ENCODE data around the gene WDR75. TPM values are rescaled to one million over a fixed set of nuclear protein-coding genes. Genes with fewer than 3 reads are reported as not detected.

WDR75 gene
- total and polyA plus RNA-seq, 2 of the 13 experiments (the other 11 are each of a cell fraction or from before 2014, with no cell fraction given) = 63.0 to 74.1 TPM

- TF ChIP-seq SALL1 (CRISPR knock-in tag; IDR thresholded peaks at IDR 0.05) = peak; percentile 53; the same call in 1 of the 2 replicates
- no peak for TF ChIP-seq PLRG1 (conservative IDR thresholded peaks at IDR 0.05)
- peak; percentile 93 for TF ChIP-seq ASH2L (IDR thresholded peaks at IDR 0.05; ENCODE audit: insufficient read length, low read depth, low read length)
- TF ChIP-seq PAX8 (CRISPR knock-in tag; IDR thresholded peaks at IDR 0.05; ENCODE audit: borderline replicate concordance) = no peak
- TF ChIP-seq DNMT1 (CRISPR knock-in tag; IDR thresholded peaks at IDR 0.05) = no peak
- TF ChIP-seq ATF2 (CRISPR knock-in tag; IDR thresholded peaks at IDR 0.05) = no peak
- TF ChIP-seq ZFP1 (CRISPR knock-in tag; IDR thresholded peaks at IDR 0.05) = 0 out of 2 replicates have a peak, but pooled peaks have one; percentile 33
- TF ChIP-seq ZNF382 (CRISPR knock-in tag; IDR thresholded peaks at IDR 0.05; ENCODE audit: borderline replicate concordance) = no peak
- no peak for TF ChIP-seq ZBTB7B (CRISPR knock-in tag; IDR thresholded peaks at IDR 0.05)
- no peak for TF ChIP-seq TBL1XR1 (IDR thresholded peaks at IDR 0.05; ENCODE audit: borderline replicate concordance, low read length, partially characterized antibody)
- no peak for TF ChIP-seq ZNF569 (CRISPR knock-in tag; IDR thresholded peaks at IDR 0.05; ENCODE audit: borderline replicate concordance)
- no peak for TF ChIP-seq ZNF691 (CRISPR knock-in tag; IDR thresholded peaks at IDR 0.05; ENCODE audit: borderline replicate concordance, low read depth)
- no peak for TF ChIP-seq SKIL (CRISPR knock-in tag; IDR thresholded peaks at IDR 0.05; ENCODE audit: borderline replicate concordance)
- no peak for TF ChIP-seq FIP1L1 (IDR thresholded peaks at IDR 0.05; ENCODE audit: borderline replicate concordance, insufficient read depth, low read depth, low read length)
- TF ChIP-seq HMGXB4 (CRISPR knock-in tag; IDR thresholded peaks at IDR 0.05; ENCODE audit: borderline replicate concordance in 1 of 2, low read depth in 1 of 2) = no peak; a peak in 1 of 4 replicates
- TF ChIP-seq AKAP8 (CRISPR knock-in tag; IDR thresholded peaks at IDR 0.05) = no peak
- TF ChIP-seq ZNF607 (CRISPR knock-in tag; IDR thresholded peaks at IDR 0.05; ENCODE audit: borderline replicate concordance) = no peak
- TF ChIP-seq TAF15 (IDR thresholded peaks at IDR 0.05; ENCODE audit: low read depth, low read length, poor library complexity, severe bottlenecking) = no peak
- no peak for TF ChIP-seq ZNF879 (CRISPR knock-in tag; IDR thresholded peaks at IDR 0.05)
- TF ChIP-seq KDM5B (CRISPR knock-in tag; IDR thresholded peaks at IDR 0.05; ENCODE audit: borderline replicate concordance) = no peak
- no peak for TF ChIP-seq PCBP2 (optimal IDR thresholded peaks at IDR 0.05; ENCODE audit: low read depth, low read length, poor library complexity, severe bottlenecking)
These were observed 81.3 kb downstream of the WDR75 start (continued) for GRCh38 chr2:189522435-189523151.
